Upper lobe of left lung (tissue), 6 donors: Measurements from ENCODE around the gene FKBP1A. TPM values are rescaled to one million over a fixed set of nuclear protein-coding genes. Genes with fewer than 3 reads are reported as not detected.
A peak's percentile ranks its signal among the peaks of the same experiment; 100 is the strongest.

Experiments used
- ATAC-seq, 2 donors: fragments of 200-7000 bp; cut with Tn5 transposase; one replicate each; pipeline ENCODE4 v1.9.1; 2022; ENCODE audit warnings: mild to moderate bottlenecking in 2 of 2, moderate library complexity in 2 of 2; ENCODE audit not compliant: low FRiP score in 2 of 2
- DNase-seq, 2 donors: peaks; one replicate each; pipeline ENCODE4 v3.0.0-alpha.2; 2019 to 2020
- H3K27ac ChIP-seq, 4 donors: fragments of 200-600 bp; sonication (generic); one replicate each; pipeline ENCODE4 v1.5.1; 2016 to 2019
- H3K27me3 ChIP-seq, 4 donors: fragments of 200-600 bp; sonication (generic); one replicate each; pipeline ENCODE4 v1.5.1; 2017 to 2019
- H3K36me3 ChIP-seq, 4 donors: fragments of 200-600 bp; sonication (generic); one replicate each; pipeline ENCODE4 v1.5.1; 2016 to 2019
- H3K4me1 ChIP-seq, 4 donors: fragments of 200-600 bp; sonication (generic); one replicate each; pipeline ENCODE4 v1.5.1; 2018 to 2019
- H3K4me3 ChIP-seq, 4 donors: fragments of 200-600 bp; sonication (generic); one replicate each; pipeline ENCODE4 v1.5.1; 2017 to 2019; ENCODE audit warnings: mild to moderate bottlenecking in 2 of 4, moderate library complexity in 1 of 4
- H3K9me3 ChIP-seq, 4 donors: fragments of 200-600 bp; sonication (generic); one replicate each; pipeline ENCODE4 v1.5.1; 2018 to 2019
- CTCF ChIP-seq, 6 experiments: fragments of 450-650 bp in 4 of 6; fragments of 200-600 bp in 2 of 6; sonication (generic) in 2 of 6; IDR thresholded peaks; one replicate each; pipeline ENCODE4 v1.5.1; 2016 to 2019; ENCODE audit warnings: antibody characterized with exemption in 6 of 6
- EP300 ChIP-seq, 4 donors: sonication (generic); formaldehyde crosslinking; IDR thresholded peaks; one replicate each; pipeline ENCODE4 v1.5.1; 2017; ENCODE audit warnings: antibody characterized with exemption in 4 of 4, control low read depth in 2 of 4
- POLR2A ChIP-seq, 4 donors: fragments of 450-650 bp; IDR thresholded peaks; one replicate each; pipeline ENCODE4 v1.5.1; 2016 to 2017; ENCODE audit warnings: antibody characterized with exemption in 4 of 4, mild to moderate bottlenecking in 2 of 4
- POLR2AphosphoS5 ChIP-seq, 2 donors: sonication (generic); formaldehyde crosslinking; IDR thresholded peaks; one replicate each; pipeline ENCODE4 v1.5.1; 2017; ENCODE audit warnings: antibody characterized with exemption in 2 of 2
- WGBS, 2 donors: methylation state at CpG; one replicate each; pipeline ENCODE4 v1.1.5; 2017 to 2018; 5-methylcytosine and 5-hydroxymethylcytosine counted together
- total RNA-seq, 6 donors: library from RNA; depleted of rRNA in 4 of 6; stranded (reverse); fragments of >200 nt in 4 of 6; gene quantifications; one replicate each; pipeline versions ENCODE4 v1.1.0 to v1.2.1, GENCODE V29; 2016 to 2021
- donor health status: DM: no; HTN: no; CAD: no; lungs with moderate emphysema.
- donor health status: DM: no; HTN: yes; CAD: no; lungs with severe emphysema.

The FKBP1A gene
- 100 to 1,000 TPM in 5 of 6 donors, 10 to 100 TPM in 1; 75.4 to 328 (median 160) TPM for total RNA-seq

GRCh38 chr20:1392693-1393506 is at the start of gene FKBP1A:
Gene FKBP1A (minus strand): TSS chr20:1393054. CDS start chr20:1392998, 56 bp downstream.
- ATAC-seq, result peak; percentile 97 to 98
- Histone ChIP-seq H3K9me3 (no peaks in the 10 kb centered on the region), H3K4me3 (peak within 1 kb of the TSS; percentile 79 to 97 (median 94)), H3K27me3 (no peaks in the 10 kb centered on the region), H3K4me1 (peaks cover 47 to 71% (median 66%) of the 10 kb centered on the region in 4 donors), H3K36me3 (peaks cover 0 to 3% (median 0%) of the 10 kb centered on the region in 4 donors), H3K27ac (peak within 1 kb of the TSS; percentile 90 to 93 (median 92))
- 2 to 4% methylated on average over 8 to 13 of the region's 79 CpGs for WGBS, 2 donors
- TF ChIP-seq EP300 (IDR thresholded peaks at IDR 0.05), result peak; percentile 37 to 87 (median 64)
- TF ChIP-seq CTCF (IDR thresholded peaks at IDR 0.05), result peak in 5 of 6 experiments; percentile 18 to 60 (median 58)
- TF ChIP-seq POLR2A (IDR thresholded peaks at IDR 0.05), result peak in 3 of 4 donors; percentile 58 to 93 (median 88)
- peak; percentile 92 to 93 for TF ChIP-seq POLR2AphosphoS5 (IDR thresholded peaks at IDR 0.05)
- DNase-seq, result peak; percentile 90 to 99

- peaks cover 37 to 79% (median 56%) of the 10 kb centered on the region in 4 donors for H3K36me3 ChIP-seq
- ATAC-seq, result no peak
- 88 to 92% methylated on average over 2 of the region's 2 CpGs for WGBS, 2 donors
These were observed 49.5 kb upstream of the FKBP1A start for GRCh38 chr20:1442304-1442703.

GRCh38 chr20:1441133-1441532 is 48.3 kb upstream of the FKBP1A start:
- H3K36me3 ChIP-seq, result peaks cover 30 to 68% (median 45%) of the 10 kb centered on the region in 4 donors
- no peak for ATAC-seq
- H3K4me1 ChIP-seq, result peaks cover 0 to 8% (median 4%) of the 10 kb centered on the region in 4 donors
- H3K27me3 ChIP-seq, result no peaks in the 10 kb centered on the region
- H3K4me3 ChIP-seq, result no peak overlapping the region
- no peak for DNase-seq
- 67 to 91% methylated on average over 3 of the region's 3 CpGs for WGBS, 2 donors
- H3K27ac ChIP-seq, result no peak overlapping the region
- no peaks in the 10 kb centered on the region for H3K9me3 ChIP-seq
- TF ChIP-seq CTCF (IDR thresholded peaks at IDR 0.05) (no peak), POLR2A (IDR thresholded peaks at IDR 0.05) (no peak), POLR2AphosphoS5 (IDR thresholded peaks at IDR 0.05) (no peak), EP300 (IDR thresholded peaks at IDR 0.05) (no peak)

More at GRCh38 chr20:1442304-1442703, 49.5 kb upstream of the FKBP1A start:
- Histone ChIP-seq H3K4me1 (peaks cover 0 to 2% (median 0%) of the 10 kb centered on the region in 4 donors), H3K4me3 (no peak overlapping the region), H3K9me3 (no peaks in the 10 kb centered on the region), H3K27me3 (no peaks in the 10 kb centered on the region), H3K27ac (no peak overlapping the region)
- DNase-seq, result no peak
- TF ChIP-seq EP300 (IDR thresholded peaks at IDR 0.05), result no peak

GRCh38 chr20:1440024-1440423 is 47.2 kb upstream of the FKBP1A start:
- no peak for TF ChIP-seq EP300 (IDR thresholded peaks at IDR 0.05)
- TF ChIP-seq CTCF (IDR thresholded peaks at IDR 0.05), result peak in 1 of 6 experiments; percentile 5
- TF ChIP-seq POLR2AphosphoS5 (IDR thresholded peaks at IDR 0.05), result no peak
- Histone ChIP-seq H3K4me3 (no peak overlapping the region), H3K9me3 (no peaks in the 10 kb centered on the region), H3K36me3 (peaks cover 22 to 56% (median 33%) of the 10 kb centered on the region in 4 donors), H3K27ac (no peak overlapping the region), H3K4me1 (peaks cover 0 to 11% (median 6%) of the 10 kb centered on the region in 4 donors), H3K27me3 (no peaks in the 10 kb centered on the region)
- DNase-seq, result no peak
- WGBS, 2 donors, result 71 to 83% methylated on average over 6 of the region's 6 CpGs
- no peak for ATAC-seq

GRCh38 chr20:1438361-1438760 is 45.5 kb upstream of the FKBP1A start:
- no peak for DNase-seq
- Histone ChIP-seq H3K27ac (no peak overlapping the region), H3K4me3 (no peak overlapping the region), H3K27me3 (no peaks in the 10 kb centered on the region), H3K9me3 (no peaks in the 10 kb centered on the region), H3K36me3 (peaks cover 7 to 40% (median 17%) of the 10 kb centered on the region in 4 donors), H3K4me1 (peaks cover 6 to 14% (median 12%) of the 10 kb centered on the region in 4 donors)
- 0 to 86% methylated on average over 1 of the region's 1 CpG for WGBS, 2 donors
- no peak for ATAC-seq
- TF ChIP-seq POLR2AphosphoS5 (IDR thresholded peaks at IDR 0.05), result no peak
- no peak for TF ChIP-seq POLR2A (IDR thresholded peaks at IDR 0.05)
